ENCODE measurements around the gene OR52K1. TPM values are rescaled to one million over a fixed set of nuclear protein-coding genes. Genes with fewer than 3 reads are reported as not detected.

The OR52K1 gene
- total RNA-seq, 2 donors from 2014 or later = not detected

DNA sequence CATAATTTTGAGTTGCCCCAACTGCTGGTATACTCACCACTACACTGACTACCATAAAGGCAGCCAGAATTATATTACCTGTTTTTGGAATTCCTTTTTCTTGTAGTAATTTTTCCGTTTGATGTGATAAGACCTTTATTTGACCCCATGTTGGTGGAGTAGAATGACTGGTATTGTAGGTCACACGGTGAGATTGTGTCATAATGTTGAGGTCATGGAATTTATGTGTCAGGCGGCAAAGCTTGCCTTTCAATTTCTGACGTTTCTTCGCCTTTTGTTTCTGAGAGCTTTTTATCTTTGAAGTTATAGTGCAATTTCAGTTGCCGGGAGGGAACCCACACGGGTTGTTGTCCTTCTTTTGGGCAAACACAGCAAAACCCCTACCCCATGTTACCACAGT is 13.0 kb downstream of the OR52K1 start:
- H3K27me3 ChIP-seq = no peaks in the 10 kb centered on the region
- DNase-seq = no peak
- H3K27ac ChIP-seq = no peak overlapping the region
- H3K4me1 ChIP-seq = peaks cover 11% of the 10 kb centered on the region
- H3K36me3 ChIP-seq (replicated peaks in 1 of 2; ENCODE audit: insufficient read depth in 1 of 2, low read depth in 2 of 2) = no peaks in the 10 kb centered on the region
- no peak overlapping the region for H3K4me3 ChIP-seq
- TF ChIP-seq POLR2A (IDR thresholded peaks at IDR 0.05) = no peak
- TF ChIP-seq, protein P1, sequence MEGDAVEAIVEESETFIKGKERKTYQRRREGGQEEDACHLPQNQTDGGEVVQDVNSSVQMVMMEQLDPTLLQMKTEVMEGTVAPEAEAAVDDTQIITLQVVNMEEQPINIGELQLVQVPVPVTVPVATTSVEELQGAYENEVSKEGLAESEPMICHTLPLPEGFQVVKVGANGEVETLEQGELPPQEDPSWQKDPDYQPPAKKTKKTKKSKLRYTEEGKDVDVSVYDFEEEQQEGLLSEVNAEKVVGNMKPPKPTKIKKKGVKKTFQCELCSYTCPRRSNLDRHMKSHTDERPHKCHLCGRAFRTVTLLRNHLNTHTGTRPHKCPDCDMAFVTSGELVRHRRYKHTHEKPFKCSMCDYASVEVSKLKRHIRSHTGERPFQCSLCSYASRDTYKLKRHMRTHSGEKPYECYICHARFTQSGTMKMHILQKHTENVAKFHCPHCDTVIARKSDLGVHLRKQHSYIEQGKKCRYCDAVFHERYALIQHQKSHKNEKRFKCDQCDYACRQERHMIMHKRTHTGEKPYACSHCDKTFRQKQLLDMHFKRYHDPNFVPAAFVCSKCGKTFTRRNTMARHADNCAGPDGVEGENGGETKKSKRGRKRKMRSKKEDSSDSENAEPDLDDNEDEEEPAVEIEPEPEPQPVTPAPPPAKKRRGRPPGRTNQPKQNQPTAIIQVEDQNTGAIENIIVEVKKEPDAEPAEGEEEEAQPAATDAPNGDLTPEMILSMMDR (IDR thresholded peaks at IDR 0.05) = no peak
- peak; percentile 35 for ATAC-seq
- WGBS, 2 donors = 28 to 34% methylated on average over 7 of the region's 7 CpGs
- H3K9me3 ChIP-seq = no peaks in the 10 kb centered on the region
- intact Hi-C loops (cut with DNase I) = no loop called here

DNA sequence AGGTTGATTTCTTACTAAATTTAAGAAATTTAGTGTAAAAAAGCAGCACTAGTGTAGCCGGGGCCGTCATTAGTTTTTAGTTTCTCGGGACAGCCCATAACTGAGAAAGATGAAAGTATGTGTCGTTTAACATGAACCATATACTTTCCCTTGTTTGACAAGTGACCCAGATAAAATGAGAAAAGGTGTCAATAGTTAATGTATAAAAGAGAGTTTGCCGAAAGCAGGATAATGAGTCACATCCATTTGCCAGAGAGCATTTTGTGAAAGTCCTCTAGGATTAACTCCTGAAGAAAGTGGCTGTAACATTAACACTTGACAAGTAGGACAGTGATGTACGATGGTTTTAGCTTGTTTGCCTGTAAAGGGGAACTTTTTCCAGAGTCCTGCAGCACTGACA is 13.5 kb downstream of the OR52K1 start:
- Histone ChIP-seq H3K27ac (no peak overlapping the region), H3K4me1 (peaks cover 11% of the 10 kb centered on the region), H3K4me3 (no peak overlapping the region), H3K9me3 (no peaks in the 10 kb centered on the region), H3K36me3 (replicated peaks in 1 of 2; ENCODE audit: insufficient read depth in 1 of 2, low read depth in 2 of 2) (no peaks in the 10 kb centered on the region), H3K27me3 (no peaks in the 10 kb centered on the region)
- DNase-seq (no peak), ATAC-seq (no peak)
- WGBS, 2 donors = 32 to 37% methylated on average over 6 of the region's 6 CpGs
- no peak for TF ChIP-seq POLR2A (IDR thresholded peaks at IDR 0.05)
- TF ChIP-seq, protein P1 (IDR thresholded peaks at IDR 0.05) = no peak
- intact Hi-C loops (cut with DNase I) = no loop called here

DNA sequence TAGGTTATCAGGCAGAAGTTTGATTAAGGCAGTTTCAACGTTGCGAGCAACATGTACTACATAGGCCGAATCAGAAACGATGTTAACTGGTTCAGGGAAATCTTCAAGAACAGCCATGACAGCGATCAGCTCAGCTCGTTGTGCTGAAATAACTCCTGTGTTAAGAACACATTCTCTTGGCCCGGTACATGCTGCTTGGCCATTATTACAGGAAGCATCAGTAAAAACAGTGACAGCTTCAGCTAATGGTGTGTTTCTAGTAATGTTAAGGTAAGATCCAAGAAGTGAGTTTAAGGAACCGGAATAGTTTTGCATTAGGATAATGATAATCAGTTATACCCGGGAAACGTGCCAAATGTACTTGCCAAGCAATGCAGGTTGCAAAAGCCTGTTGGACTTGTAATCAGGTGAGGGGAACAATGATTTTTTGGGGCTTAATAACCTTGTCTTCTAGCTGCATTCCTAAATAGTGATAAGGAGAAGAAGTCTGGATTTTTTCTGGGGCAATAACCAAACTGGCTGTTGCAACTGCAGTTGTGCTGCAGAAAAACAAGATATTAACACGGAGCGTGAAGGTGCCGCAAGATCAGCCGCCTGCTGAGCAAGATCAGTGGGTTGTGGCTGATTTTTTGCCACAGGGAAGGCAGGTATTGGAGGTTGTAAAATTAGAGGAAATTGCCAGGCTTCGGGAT is 14.3 kb downstream of the OR52K1 start:
- 28 to 31% methylated on average over 15 of the region's 15 CpGs for WGBS, 2 donors
- no peak overlapping the region for H3K4me3 ChIP-seq
- H3K9me3 ChIP-seq = no peaks in the 10 kb centered on the region
- H3K27me3 ChIP-seq = no peaks in the 10 kb centered on the region
- DNase-seq (peak in 2 of 4 donors; percentile 14 to 18), ATAC-seq (peak; percentile 33)
- H3K4me1 ChIP-seq = peaks cover 11% of the 10 kb centered on the region
- H3K27ac ChIP-seq = no peak overlapping the region
- intact Hi-C loops (cut with DNase I) = no loop called here
- H3K36me3 ChIP-seq (replicated peaks in 1 of 2; ENCODE audit: insufficient read depth in 1 of 2, low read depth in 2 of 2) = no peaks in the 10 kb centered on the region
- TF ChIP-seq POLR2A (IDR thresholded peaks at IDR 0.05) = no peak
- TF ChIP-seq, protein P1 (IDR thresholded peaks at IDR 0.05) = no peak

DNA sequence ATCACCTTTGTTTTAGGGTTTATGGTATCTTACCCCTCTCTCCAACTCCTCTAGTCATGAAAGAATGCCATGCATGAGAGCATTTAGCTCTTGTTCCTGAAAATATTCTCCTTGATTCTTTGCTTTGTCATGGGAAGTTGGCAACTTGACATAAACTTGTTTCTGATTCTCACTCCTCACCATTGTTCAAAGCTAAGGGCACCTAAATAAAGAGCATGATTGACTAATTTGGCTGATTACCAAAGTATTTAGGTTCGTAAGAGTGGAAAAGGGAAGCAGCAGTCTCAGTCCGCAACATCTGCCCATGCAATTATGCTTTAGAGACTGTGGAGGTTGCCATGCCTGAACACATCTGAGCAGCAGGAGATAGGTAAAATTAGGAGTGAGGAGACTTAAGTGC is 26.4 kb downstream of the OR52K1 start:
- no peaks in the 10 kb centered on the region for H3K9me3 ChIP-seq
- H3K27me3 ChIP-seq = no peaks in the 10 kb centered on the region
- WGBS, 2 donors = 35 to 70% methylated on average over 2 of the region's 2 CpGs
- intact Hi-C loops (cut with DNase I) = no loop called here
- no peaks in the 10 kb centered on the region for H3K4me1 ChIP-seq
- no peak for DNase-seq
- no peak overlapping the region for H3K27ac ChIP-seq
- TF ChIP-seq POLR2A (IDR thresholded peaks at IDR 0.05) = no peak
- TF ChIP-seq, protein P1 (IDR thresholded peaks at IDR 0.05) = no peak
- H3K36me3 ChIP-seq (replicated peaks in 1 of 2; ENCODE audit: insufficient read depth in 1 of 2, low read depth in 2 of 2) = no peaks in the 10 kb centered on the region
- ATAC-seq = no peak
- H3K4me3 ChIP-seq = no peak overlapping the region

Measured in body of pancreas (tissue), 4 donors.